Endothelial cell of umbilical vein (primary cell): ENCODE results near the gene RPRD1A. TPM values are rescaled to one million over a fixed set of nuclear protein-coding genes. Genes with fewer than 3 reads are reported as not detected.

Source experiments
- BruUV-seq: library from RNA; stranded (reverse); fragments of 400-500 nt; replicated peaks from 2 replicates; lab custom pipeline; 2021; lab: Mats Ljungman, UMichigan
- CTCF ChIA-PET: fragments of 300-600, 350-600 bp; sonication (Branson Sonifier 250); formaldehyde crosslinking; loops from one replicate; lab custom pipeline; 2021; ENCODE audit warnings: antibody characterized with exemption, inconsistent platforms; lab: Charles Lee
- POLR2A ChIA-PET: fragments of 300-600, 350-600 bp; sonication (Branson Sonifier 250); formaldehyde crosslinking; loops from one replicate; lab custom pipeline; 2021; ENCODE audit warnings: antibody characterized with exemption, inconsistent platforms; lab: Charles Lee
- DNase-seq: peaks from one replicate; pipeline ENCODE4 v3.0.0-alpha.2; 2011; ENCODE audit warnings: low read depth, low spot score
- FAIRE-seq: peaks from 2 replicates; lab custom pipeline; 2011; peaks lifted over from hg19 to GRCh38; lab: Jason Lieb, UNC
- H2AFZ ChIP-seq: 2 replicates; pipeline ENCODE4 v1.6.0; 2012; ENCODE audit warnings: low read depth, low read length, control low read depth, inconsistent platforms
- H3K27ac ChIP-seq: 2 replicates; pipeline ENCODE4 v1.5.1; 2011; ENCODE audit warnings: low read depth, mild to moderate bottlenecking, control low read depth, low read length, moderate library complexity; ENCODE audit not compliant: insufficient read depth
- H3K27me3 ChIP-seq, 2 experiments: 2 replicates each; pipeline versions ENCODE4 v1.6.0 to v1.6.1; 2011; ENCODE audit warnings: low read length in 2 of 2, mixed read lengths in 1 of 2; ENCODE audit not compliant: control insufficient read depth in 2 of 2, insufficient read depth in 2 of 2
- H3K36me3 ChIP-seq, 2 experiments: 2 replicates in 1 of 2; 3 replicates in 1 of 2; pipeline ENCODE4 v1.5.1; 2011; ENCODE audit warnings: low read length in 2 of 2, mild to moderate bottlenecking in 1 of 2, moderate library complexity in 1 of 2; ENCODE audit not compliant: control insufficient read depth in 2 of 2, insufficient read depth in 2 of 2; ENCODE audit errors: extremely low read depth in 1 of 2
- H3K4me1 ChIP-seq: 3 replicates; pipeline ENCODE4 v1.5.1; 2011; ENCODE audit warnings: mild to moderate bottlenecking, low read length; ENCODE audit not compliant: control insufficient read depth, insufficient read depth; ENCODE audit errors: extremely low read depth
- H3K4me2 ChIP-seq: 2 replicates; pipeline ENCODE4 v1.6.1; 2011; ENCODE audit warnings: low read length, control low read depth, mixed read lengths; ENCODE audit not compliant: insufficient read depth
- H3K4me3 ChIP-seq, 3 experiments: fragments of 200-600 bp in 1 of 3; sonication (generic), shearing (Covaris generic) in 1 of 3; replicated peaks in 1 of 3; 2 replicates each; pipeline ENCODE4 v1.5.1; 2011 to 2016; ENCODE audit warnings: control low read depth in 3 of 3, low read length in 3 of 3, mild to moderate bottlenecking in 2 of 3, inconsistent platforms in 1 of 3, low read depth in 1 of 3, moderate library complexity in 1 of 3; ENCODE audit not compliant: insufficient read depth in 1 of 3
- H3K79me2 ChIP-seq: 2 replicates; pipeline ENCODE4 v1.6.0; 2012; ENCODE audit warnings: low read length, inconsistent platforms; ENCODE audit not compliant: control insufficient read depth, insufficient read depth
- H3K9ac ChIP-seq: replicated peaks from 2 replicates; pipeline ENCODE3; 2011; ENCODE audit warnings: low read length, control low read depth; ENCODE audit not compliant: insufficient read depth; ENCODE audit errors: extremely low read depth
- H3K9me1 ChIP-seq: replicated peaks from 3 replicates; pipeline ENCODE4 v1.6.0; 2011; ENCODE audit warnings: mild to moderate bottlenecking, low read length; ENCODE audit not compliant: control insufficient read depth, insufficient read depth; ENCODE audit errors: extremely low read depth
- H3K9me3 ChIP-seq: replicated peaks from 2 replicates; pipeline ENCODE4 v1.5.1; 2012; ENCODE audit warnings: low read length, inconsistent platforms; ENCODE audit not compliant: control insufficient read depth, insufficient read depth
- H4K20me1 ChIP-seq: replicated peaks from 2 replicates; pipeline ENCODE3; 2011; ENCODE audit warnings: mild to moderate bottlenecking, low read length; ENCODE audit not compliant: control insufficient read depth, insufficient read depth; ENCODE audit errors: extremely low read depth
- EZH2 ChIP-seq: IDR thresholded peaks from 2 replicates; pipeline ENCODE4 v1.6.1; 2012; ENCODE audit warnings: borderline replicate concordance, low read depth, mild to moderate bottlenecking, moderate library complexity, low read length, inconsistent platforms; ENCODE audit not compliant: severe bottlenecking
- FOS ChIP-seq: IDR thresholded peaks from 2 replicates; pipeline ENCODE4 v1.6.1; 2011; ENCODE audit warnings: mild to moderate bottlenecking, low read length, moderate library complexity, borderline replicate concordance; ENCODE audit not compliant: insufficient read depth
- GATA2 ChIP-seq: IDR thresholded peaks from 2 replicates; pipeline ENCODE4 v1.7.0; 2011; ENCODE audit warnings: low read depth, mild to moderate bottlenecking, moderate library complexity, mixed read lengths, low read length; ENCODE audit not compliant: insufficient read length, insufficient read depth
- JUN ChIP-seq: IDR thresholded peaks from 2 replicates; pipeline ENCODE4 v1.6.1; 2011; ENCODE audit warnings: borderline replicate concordance, low read depth; ENCODE audit not compliant: insufficient read length, insufficient read depth
- MYC ChIP-seq: IDR thresholded peaks from one replicate; pipeline ENCODE4 v1.6.1; 2011; ENCODE audit warnings: mild to moderate bottlenecking, low read depth, low read length
- POLR2A ChIP-seq: IDR thresholded peaks from 2 replicates; pipeline ENCODE4 v1.6.1; 2012; ENCODE audit warnings: low read depth, mild to moderate bottlenecking, control low read depth, low read length
- POLR2AphosphoS5 ChIP-seq: IDR thresholded peaks from 2 replicates; pipeline ENCODE4 v1.6.1; 2012; ENCODE audit warnings: low read depth, mild to moderate bottlenecking, control low read depth, low read length, moderate library complexity; ENCODE audit not compliant: insufficient read depth
- dilution Hi-C: fragments of 300-500 bp; cut with MboI; formaldehyde crosslinking; loops from one replicate; pipeline ENCODE4 v1.15.0; 2019; ENCODE audit warnings: low sequenced_read_pairs; ENCODE audit not compliant: extremely low pct_ligation_motif_present
- intact Hi-C: fragments of 100-400 bp; cut with micrococcal nuclease; formaldehyde crosslinking; loops from one replicate; pipeline ENCODE4 v1.10.0; 2022
- polyA plus RNA-seq, 4 experiments: library from polyadenylated mRNA; depleted of rRNA in 3 of 4; stranded (reverse) in 3 of 4; unstranded in 1 of 4; fragments of >200 nt; gene quantifications; 2 replicates each; pipeline versions ENCODE4 v1.2.1 to v1.2.3, GENCODE V29; 2011 to 2012; ENCODE audit warnings: missing spikeins in 1 of 4
- total RNA-seq: library from RNA; stranded (reverse); gene quantifications from 2 replicates; pipeline ENCODE4 v1.2.3, GENCODE V29; 2021
- TF ChIP-seq, protein P1 (sequence below), 2 donors: IDR thresholded peaks; 1 replicate in 1 of 2; 2 replicates in 1 of 2; pipeline ENCODE4 v1.5.1; 2011; ENCODE audit warnings: low read length in 2 of 2, mild to moderate bottlenecking in 2 of 2, moderate library complexity in 2 of 2, control low read depth in 1 of 2, inconsistent platforms in 1 of 2, low read depth in 1 of 2; ENCODE audit not compliant: insufficient read depth in 1 of 2; ENCODE audit errors: extremely low read depth in 1 of 2
- TF ChIP-seq, protein P2 (sequence below): IDR thresholded peaks from 2 replicates; pipeline ENCODE4 v1.6.1; 2011; ENCODE audit not compliant: insufficient read depth, insufficient read length

RPRD1A gene
- total and polyA plus RNA-seq, 2 donors (not counting 3 experiments of a cell fraction or from before 2014, with no cell fraction given) = 13.5 to 50.7 TPM

DNA sequence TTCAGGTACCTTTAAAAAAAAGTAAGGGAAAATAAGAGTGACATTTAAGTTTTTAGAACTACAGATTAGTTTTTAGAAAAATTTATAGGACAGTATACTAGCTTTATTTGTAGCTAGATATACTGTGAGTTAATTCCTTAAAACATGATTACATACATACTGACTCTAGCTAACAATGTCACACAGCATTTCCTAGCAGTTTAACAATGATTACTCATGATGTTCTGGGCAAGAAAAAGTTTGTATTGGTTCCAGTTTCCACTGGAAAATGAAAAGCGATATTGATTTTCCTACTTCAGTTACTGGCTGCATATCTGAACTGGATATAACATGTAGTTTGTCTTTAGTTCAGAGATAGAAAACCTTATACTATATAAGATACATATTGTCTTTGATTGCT is 42.4 kb upstream of the RPRD1A start:
- Histone ChIP-seq H3K4me1 (no peaks in the 10 kb centered on the region), H4K20me1 (no peaks in the 10 kb centered on the region), H2AFZ (no peak overlapping the region), H3K4me2 (no peak overlapping the region), H3K27ac (no peak overlapping the region), H3K79me2 (no peaks in the 10 kb centered on the region), H3K9me3 (no peaks in the 10 kb centered on the region), H3K9me1 (no peaks in the 10 kb centered on the region), H3K4me3 (no peak overlapping the region), H3K27me3 (no peaks in the 10 kb centered on the region), H3K9ac (no peak overlapping the region), H3K36me3 (peaks cover 14 to 16% of the 10 kb centered on the region in 2 experiments)
- DNase-seq (no peak), FAIRE-seq (no peak)
- TF ChIP-seq, protein P1, sequence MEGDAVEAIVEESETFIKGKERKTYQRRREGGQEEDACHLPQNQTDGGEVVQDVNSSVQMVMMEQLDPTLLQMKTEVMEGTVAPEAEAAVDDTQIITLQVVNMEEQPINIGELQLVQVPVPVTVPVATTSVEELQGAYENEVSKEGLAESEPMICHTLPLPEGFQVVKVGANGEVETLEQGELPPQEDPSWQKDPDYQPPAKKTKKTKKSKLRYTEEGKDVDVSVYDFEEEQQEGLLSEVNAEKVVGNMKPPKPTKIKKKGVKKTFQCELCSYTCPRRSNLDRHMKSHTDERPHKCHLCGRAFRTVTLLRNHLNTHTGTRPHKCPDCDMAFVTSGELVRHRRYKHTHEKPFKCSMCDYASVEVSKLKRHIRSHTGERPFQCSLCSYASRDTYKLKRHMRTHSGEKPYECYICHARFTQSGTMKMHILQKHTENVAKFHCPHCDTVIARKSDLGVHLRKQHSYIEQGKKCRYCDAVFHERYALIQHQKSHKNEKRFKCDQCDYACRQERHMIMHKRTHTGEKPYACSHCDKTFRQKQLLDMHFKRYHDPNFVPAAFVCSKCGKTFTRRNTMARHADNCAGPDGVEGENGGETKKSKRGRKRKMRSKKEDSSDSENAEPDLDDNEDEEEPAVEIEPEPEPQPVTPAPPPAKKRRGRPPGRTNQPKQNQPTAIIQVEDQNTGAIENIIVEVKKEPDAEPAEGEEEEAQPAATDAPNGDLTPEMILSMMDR (IDR thresholded peaks at IDR 0.05; ENCODE audit: extremely low read depth in 1 of 2, insufficient read depth in 1 of 2, low read depth in 1 of 2, low read length in 2 of 2) = no peak
- TF ChIP-seq, protein P2, sequence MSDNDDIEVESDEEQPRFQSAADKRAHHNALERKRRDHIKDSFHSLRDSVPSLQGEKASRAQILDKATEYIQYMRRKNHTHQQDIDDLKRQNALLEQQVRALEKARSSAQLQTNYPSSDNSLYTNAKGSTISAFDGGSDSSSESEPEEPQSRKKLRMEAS = no peak
- TF ChIP-seq POLR2AphosphoS5 (no peak), EZH2 (no peak), POLR2A (no peak), JUN (no peak), FOS (no peak), GATA2 (no peak), MYC (no peak)
- dilution Hi-C loops = no loop called here
- ChIA-PET POLR2A (no interaction called here), CTCF (interaction anchor here (1.0 kb wide), 1 partner anchor 14 kb away, joined by 3 read pairs; no protein-coding TSS in a partner anchor)
- no TSS peak for BruUV-seq
- intact Hi-C loops = no loop called here
